MM.1S (cell line): Measurements from ENCODE around the gene MNT.

Experiments used
- EZH2phosphoT487 ChIP-seq: fragments of 300-600 bp; sonication (generic); IDR thresholded peaks from 2 replicates; pipeline ENCODE4 v1.6.1; 2018; ENCODE audit warnings: antibody characterized with exemption, low read length
- TF ChIP-seq, protein P1 (sequence below): fragments of 300-600 bp; sonication (generic); IDR thresholded peaks from 2 replicates; pipeline ENCODE4 v1.5.1; 2016; ENCODE audit warnings: antibody characterized with exemption, low read length, mixed read lengths

GRCh38 chr17:2393174-2393953 is 7.5 kb downstream of the MNT start:
- TF ChIP-seq, protein P1, sequence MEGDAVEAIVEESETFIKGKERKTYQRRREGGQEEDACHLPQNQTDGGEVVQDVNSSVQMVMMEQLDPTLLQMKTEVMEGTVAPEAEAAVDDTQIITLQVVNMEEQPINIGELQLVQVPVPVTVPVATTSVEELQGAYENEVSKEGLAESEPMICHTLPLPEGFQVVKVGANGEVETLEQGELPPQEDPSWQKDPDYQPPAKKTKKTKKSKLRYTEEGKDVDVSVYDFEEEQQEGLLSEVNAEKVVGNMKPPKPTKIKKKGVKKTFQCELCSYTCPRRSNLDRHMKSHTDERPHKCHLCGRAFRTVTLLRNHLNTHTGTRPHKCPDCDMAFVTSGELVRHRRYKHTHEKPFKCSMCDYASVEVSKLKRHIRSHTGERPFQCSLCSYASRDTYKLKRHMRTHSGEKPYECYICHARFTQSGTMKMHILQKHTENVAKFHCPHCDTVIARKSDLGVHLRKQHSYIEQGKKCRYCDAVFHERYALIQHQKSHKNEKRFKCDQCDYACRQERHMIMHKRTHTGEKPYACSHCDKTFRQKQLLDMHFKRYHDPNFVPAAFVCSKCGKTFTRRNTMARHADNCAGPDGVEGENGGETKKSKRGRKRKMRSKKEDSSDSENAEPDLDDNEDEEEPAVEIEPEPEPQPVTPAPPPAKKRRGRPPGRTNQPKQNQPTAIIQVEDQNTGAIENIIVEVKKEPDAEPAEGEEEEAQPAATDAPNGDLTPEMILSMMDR, result no peak
- TF ChIP-seq EZH2phosphoT487, result no peak
